Measurements from ENCODE around the gene IDS. TPM values are rescaled to one million over a fixed set of nuclear protein-coding genes. Genes with fewer than 3 reads are reported as not detected.
"Not testable (repeated sequence)": the region's sequence is repeated elsewhere in the genome, so short reads cannot be mapped to it uniquely, and the experiment has no call there.

IDS gene, protein sequence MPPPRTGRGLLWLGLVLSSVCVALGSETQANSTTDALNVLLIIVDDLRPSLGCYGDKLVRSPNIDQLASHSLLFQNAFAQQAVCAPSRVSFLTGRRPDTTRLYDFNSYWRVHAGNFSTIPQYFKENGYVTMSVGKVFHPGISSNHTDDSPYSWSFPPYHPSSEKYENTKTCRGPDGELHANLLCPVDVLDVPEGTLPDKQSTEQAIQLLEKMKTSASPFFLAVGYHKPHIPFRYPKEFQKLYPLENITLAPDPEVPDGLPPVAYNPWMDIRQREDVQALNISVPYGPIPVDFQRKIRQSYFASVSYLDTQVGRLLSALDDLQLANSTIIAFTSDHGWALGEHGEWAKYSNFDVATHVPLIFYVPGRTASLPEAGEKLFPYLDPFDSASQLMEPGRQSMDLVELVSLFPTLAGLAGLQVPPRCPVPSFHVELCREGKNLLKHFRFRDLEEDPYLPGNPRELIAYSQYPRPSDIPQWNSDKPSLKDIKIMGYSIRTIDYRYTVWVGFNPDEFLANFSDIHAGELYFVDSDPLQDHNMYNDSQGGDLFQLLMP
- total RNA-seq (100 to 1,000 TPM in 1 of 7 donors, 10 to 100 TPM in 6; 53.3 to 104 (median 76.1) TPM), polyA plus RNA-seq (100 to 1,000 TPM in 1 of 2 donors, 10 to 100 TPM in 1; 59.7 to 122 TPM)
- long read RNA-seq, donor 1, full-length matches to known transcripts: 61 of 113 reads
- long read RNA-seq, donor 1, partial matches to known transcripts: 8 of 113 reads
- long read RNA-seq, donor 1, other reads (novel, unspliced or antisense): 44 of 113 reads
- long read RNA-seq, donor 2, full-length matches to known transcripts: 6 of 6 reads
- long read RNA-seq, donor 2, partial matches to known transcripts: 0 of 6 reads
- long read RNA-seq, donor 2, other reads (novel, unspliced or antisense): 0 of 6 reads
- long read RNA-seq, donor 3, full-length matches to known transcripts: 34 of 95 reads
- long read RNA-seq, donor 3, partial matches to known transcripts: 6 of 95 reads
- long read RNA-seq, donor 3, other reads (novel, unspliced or antisense): 55 of 95 reads

DNA sequence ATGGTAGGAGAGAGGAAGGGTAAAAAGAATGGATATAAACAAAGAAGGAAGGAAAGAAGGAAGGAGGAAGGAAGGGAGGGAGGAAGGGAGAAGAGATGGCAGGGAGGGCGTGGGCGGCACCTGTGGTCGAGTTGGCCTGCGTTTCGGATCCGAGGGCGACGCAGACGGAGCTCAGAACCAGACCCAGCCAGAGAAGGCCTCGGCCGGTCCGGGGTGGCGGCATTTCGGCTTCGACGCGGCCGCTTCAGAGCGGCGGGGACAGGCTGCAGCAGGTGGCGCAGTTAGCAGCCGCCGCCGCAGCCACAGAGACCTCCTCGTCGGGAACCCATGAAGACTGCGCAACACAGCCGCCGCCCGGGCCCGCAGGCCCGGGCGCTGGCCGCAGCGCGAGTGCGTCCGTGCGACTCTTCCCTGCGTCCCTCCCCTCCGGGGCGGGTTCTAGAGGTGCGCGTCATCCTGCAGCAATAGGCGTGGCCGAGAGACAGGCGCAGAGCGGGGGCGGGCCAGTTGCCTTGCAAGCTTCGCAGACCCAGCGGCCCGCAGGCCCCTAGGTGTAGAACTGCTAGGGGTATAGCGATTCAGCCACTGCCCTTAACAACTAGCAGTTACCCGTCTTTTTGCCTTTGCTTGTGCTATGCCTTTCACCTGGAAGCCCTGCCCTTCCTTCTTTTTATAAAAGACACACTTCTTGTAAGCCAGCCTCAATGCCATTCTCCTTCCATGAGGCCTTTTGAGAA is at the start of gene IDS:
Gene IDS (minus strand): TSS at position 392 of the 737 bp plus-strand sequence. CDS start 169 bp downstream, at position 223.
- no peak for TF ChIP-seq EP300 (IDR thresholded peaks at IDR 0.05)
- TF ChIP-seq POLR2A (IDR thresholded peaks at IDR 0.05): peak; percentile 86
- peaks cover 3% of the 10 kb centered on the region for H3K4me1 ChIP-seq (ENCODE audit: insufficient read depth)
- no peaks in the 10 kb centered on the region for H3K9me3 ChIP-seq
- H3K4me3 ChIP-seq: peak within 1 kb of the TSS; percentile 45
- WGBS, 3 donors: 27 to 38% (median 33%) methylated on average over 54 of the region's 54 CpGs
- H3K27me3 ChIP-seq: no peaks in the 10 kb centered on the region
- H3K27ac ChIP-seq: peak within 1 kb of the TSS; percentile 19 to 73
- DNase-seq: peak; percentile 86 to 91 (median 88)
- no peaks in the 10 kb centered on the region for H3K36me3 ChIP-seq
- intact Hi-C loops (cut with DNase I): no loop called here

DNA sequence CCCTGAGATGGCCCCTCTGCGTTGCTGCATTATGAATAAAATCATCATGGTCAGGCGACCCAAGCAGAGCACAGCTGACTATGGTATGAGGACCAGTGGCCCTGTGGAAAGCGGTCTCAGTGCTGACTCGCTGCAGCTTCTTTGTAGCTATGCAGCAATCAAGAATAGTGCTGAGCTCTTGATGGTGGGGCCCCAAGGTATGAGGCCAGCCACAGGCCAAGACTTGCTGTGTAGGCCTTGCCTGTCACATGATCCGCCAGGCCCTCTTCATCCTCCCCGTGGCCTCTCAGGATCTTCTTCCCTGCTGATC is 46.8 kb upstream of the IDS start:
- intact Hi-C loops (cut with DNase I); H3K9me3 ChIP-seq; H3K36me3 ChIP-seq; H3K4me3 ChIP-seq; H3K4me1 ChIP-seq (ENCODE audit: insufficient read depth); DNase-seq; H3K27me3 ChIP-seq; H3K27ac ChIP-seq: not testable (repeated sequence)
- 83 to 100% methylated on average over 2 of the region's 6 CpGs; no CpG with 5 or more reads in 1 of the 3 donors for WGBS, 3 donors

DNA sequence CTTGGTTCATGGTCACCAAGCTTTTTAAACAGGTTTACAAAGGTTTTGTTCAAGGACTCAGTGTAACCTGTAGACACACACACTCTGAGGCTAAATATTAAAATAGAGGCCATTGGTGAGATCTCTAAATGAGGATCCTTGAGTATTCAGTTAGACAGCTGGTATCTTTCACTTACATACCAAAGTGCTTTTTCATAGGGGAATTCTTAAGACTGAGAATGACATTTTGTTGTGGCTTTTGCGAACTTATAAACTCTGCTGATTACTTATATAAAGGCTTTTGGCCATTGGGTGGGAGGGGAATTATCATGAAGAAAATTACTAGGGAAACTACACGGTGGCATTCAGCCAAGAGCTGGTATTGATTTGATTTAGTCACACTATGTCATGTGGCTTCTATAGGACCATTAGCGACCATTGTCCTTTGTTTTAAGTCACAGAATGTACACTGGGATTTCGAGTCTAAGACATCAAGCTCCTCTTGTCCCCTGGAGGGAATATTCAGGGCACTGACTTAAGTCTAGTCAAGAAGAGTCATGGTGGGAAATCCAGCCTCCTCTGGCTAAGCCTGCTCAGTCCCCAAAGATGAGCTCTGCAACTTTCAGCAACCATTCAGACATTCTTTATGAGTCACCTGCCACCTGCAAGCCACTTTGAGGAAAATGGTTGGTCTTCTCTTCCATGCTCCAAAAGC is 46.3 kb upstream of the IDS start:
- intact Hi-C loops (cut with DNase I); H3K27ac ChIP-seq; H3K4me3 ChIP-seq; H3K27me3 ChIP-seq; H3K4me1 ChIP-seq (ENCODE audit: insufficient read depth); DNase-seq; H3K36me3 ChIP-seq; H3K9me3 ChIP-seq: not testable (repeated sequence)
- WGBS, 3 donors: no CpG with 5 or more reads among the region's 4 CpGs

DNA sequence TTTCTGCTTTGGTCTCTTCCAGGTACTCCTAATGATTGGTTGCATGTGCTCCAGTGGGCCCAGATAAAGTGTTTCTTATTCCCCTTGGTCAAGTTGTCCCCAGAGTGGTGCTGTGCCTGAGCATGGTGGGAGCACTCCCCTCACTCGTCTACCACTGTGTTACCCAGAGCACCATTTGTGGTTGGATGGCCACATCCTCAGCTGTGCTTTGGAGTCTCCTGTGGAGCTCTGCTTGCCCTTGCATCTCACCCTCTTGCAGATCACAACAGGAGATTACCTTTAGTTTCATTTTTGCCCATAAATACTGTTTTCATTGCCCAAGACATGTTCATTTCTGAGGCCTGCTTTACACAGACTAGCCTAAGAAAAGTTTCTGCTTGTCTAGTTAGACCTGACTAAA is 45.3 kb upstream of the IDS start:
- not testable (repeated sequence) for H3K27me3 ChIP-seq, DNase-seq
- WGBS, 3 donors: 57 to 79% (median 72%) methylated on average over 1 of the region's 1 CpG

DNA sequence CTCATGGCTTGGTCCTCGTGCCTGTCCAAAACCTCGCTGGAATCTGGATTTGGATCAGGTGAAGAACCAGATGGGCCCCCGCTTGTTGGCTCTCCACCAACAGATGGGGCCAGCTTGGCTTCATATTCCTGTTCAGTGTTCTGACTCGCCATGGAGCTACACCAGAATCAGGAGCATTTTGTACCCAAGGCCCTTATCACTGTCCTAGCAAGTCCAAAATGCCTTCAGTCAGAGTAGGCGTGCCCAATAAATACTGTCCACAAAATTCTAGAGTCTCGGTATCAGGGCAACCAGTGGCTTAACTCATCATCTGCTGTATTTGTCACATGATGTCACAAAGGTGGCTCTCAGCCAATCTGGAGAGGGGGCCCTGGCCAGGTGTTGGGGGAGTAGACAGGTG is 44.6 kb upstream of the IDS start, which contains the start of gene HSFX3:
Gene HSFX3 (minus strand): TSS at position 224 of the 400 bp plus-strand sequence. CDS start 72 bp downstream, at position 152.
- H3K9me3 ChIP-seq; H3K36me3 ChIP-seq; H3K27me3 ChIP-seq; H3K4me3 ChIP-seq; DNase-seq; H3K4me1 ChIP-seq (ENCODE audit: insufficient read depth); intact Hi-C loops (cut with DNase I); H3K27ac ChIP-seq: not testable (repeated sequence)
- WGBS, 3 donors: 77% methylated on average over 1 of the region's 6 CpGs; no CpG with 5 or more reads in 2 of the 3 donors

More for the DNA sequence above, 45.3 kb upstream of the IDS start:
- H3K9me3 ChIP-seq; H3K4me1 ChIP-seq (ENCODE audit: insufficient read depth); H3K27ac ChIP-seq; H3K36me3 ChIP-seq; intact Hi-C loops (cut with DNase I); H3K4me3 ChIP-seq: not testable (repeated sequence)

DNA sequence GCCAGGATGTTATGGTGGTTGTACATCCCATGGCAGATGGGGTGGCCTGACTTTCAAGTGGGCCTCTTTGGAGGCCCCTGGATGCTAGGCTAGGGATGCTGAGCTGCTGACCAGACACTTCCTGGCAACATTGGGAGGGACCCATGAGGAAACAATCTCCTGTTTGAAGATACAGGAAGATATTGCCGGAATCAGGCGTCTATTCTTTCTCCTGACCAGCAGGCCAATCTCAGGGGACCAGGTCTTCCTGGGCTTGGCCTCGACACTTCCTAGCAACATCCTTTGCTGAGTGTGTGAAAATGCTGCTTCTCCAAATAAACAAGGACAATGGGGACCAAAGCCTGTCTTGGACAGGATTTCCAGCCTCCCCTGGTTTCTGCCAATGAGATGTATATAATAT is 42.7 kb upstream of the IDS start:
- H3K4me3 ChIP-seq; H3K27ac ChIP-seq; H3K4me1 ChIP-seq (ENCODE audit: insufficient read depth); DNase-seq; H3K36me3 ChIP-seq; H3K27me3 ChIP-seq; H3K9me3 ChIP-seq; intact Hi-C loops (cut with DNase I): not testable (repeated sequence)
- WGBS, 3 donors: 23 to 60% methylated on average over 1 of the region's 3 CpGs; no CpG with 5 or more reads in 1 of the 3 donors

DNA sequence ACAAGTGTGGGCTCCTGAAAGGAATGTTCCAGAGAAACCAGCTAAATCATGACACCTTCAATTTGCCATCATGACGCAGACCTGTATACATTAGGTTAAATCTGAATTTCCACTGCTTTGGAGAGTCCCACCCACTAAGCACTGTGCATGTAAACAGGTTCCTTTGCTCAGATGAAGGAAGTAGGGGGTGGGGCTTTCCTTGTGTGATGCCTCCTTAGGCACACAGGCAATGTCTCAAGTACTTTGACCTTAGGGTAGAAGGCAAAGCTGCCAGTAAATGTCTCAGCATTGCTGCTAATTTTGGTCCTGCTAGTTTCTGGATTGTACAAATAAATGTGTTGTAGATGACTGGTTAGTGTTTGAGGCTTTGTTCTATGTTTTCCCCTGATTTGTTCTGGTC is 41.9 kb upstream of the IDS start:
- H3K27me3 ChIP-seq; H3K9me3 ChIP-seq; DNase-seq; intact Hi-C loops (cut with DNase I); H3K27ac ChIP-seq; H3K4me1 ChIP-seq (ENCODE audit: insufficient read depth); H3K36me3 ChIP-seq; H3K4me3 ChIP-seq: not testable (repeated sequence)
- 78 to 88% (median 88%) methylated on average over 1 of the region's 1 CpG for WGBS, 3 donors

DNA sequence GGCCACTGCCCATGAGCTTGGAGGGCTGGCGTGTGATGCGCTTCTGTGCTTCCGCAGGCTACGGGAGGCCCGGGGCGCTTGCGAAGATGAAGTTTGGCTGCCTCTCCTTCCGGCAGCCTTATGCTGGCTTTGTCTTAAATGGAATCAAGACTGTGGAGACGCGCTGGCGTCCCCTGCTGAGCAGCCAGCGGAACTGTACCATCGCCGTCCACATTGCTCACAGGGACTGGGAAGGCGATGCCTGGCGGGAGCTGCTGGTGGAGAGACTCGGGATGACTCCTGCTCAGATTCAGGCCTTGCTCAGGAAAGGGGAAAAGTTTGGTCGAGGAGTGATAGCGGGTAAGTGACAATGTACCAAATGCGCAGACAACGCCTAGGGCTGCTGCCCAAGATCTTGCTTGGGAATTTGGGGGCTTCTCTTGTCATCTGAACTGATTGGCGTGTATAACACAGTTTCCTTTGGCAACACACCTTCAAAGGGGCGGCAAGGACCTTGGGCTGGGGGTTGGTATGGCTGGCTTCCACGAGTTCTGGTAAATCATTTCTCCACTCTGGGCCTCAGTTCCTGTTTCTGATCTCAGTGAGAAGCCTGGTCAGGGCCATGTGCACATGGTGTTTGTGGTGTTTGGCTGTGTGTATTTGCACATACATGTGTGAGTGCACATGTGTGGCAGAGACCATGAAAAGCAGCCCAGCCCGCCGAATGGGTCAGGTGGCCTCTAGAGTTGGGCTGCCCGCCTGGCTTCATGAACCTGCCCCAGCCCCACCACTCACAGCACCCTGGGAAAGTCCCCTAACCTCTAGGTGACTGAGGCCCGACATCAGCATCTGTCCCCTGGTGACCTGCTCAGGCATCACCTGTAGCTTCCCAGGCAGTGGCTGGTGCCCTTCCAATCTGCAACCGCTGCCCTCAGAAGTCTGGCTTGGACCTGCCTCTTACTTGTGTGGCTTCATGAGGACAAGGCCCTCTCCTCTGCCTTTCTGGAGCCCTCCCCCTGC is 40.7 kb upstream of the IDS start:
- H3K27ac ChIP-seq; H3K9me3 ChIP-seq; H3K36me3 ChIP-seq; intact Hi-C loops (cut with DNase I); H3K27me3 ChIP-seq; DNase-seq; H3K4me3 ChIP-seq; H3K4me1 ChIP-seq (ENCODE audit: insufficient read depth): not testable (repeated sequence)
- WGBS, 3 donors: 66 to 73% (median 67%) methylated on average over 20 to 24 of the region's 29 CpGs

All from ovary (tissue), 10 donors.